Right renal cortex interstitium (tissue), 3 donors: Measurements from ENCODE around the gene MAGIX. TPM values are rescaled to one million over a fixed set of nuclear protein-coding genes. Genes with fewer than 3 reads are reported as not detected.
A peak's percentile ranks its signal among the peaks of the same experiment; 100 is the strongest.
"Not testable (repeated sequence)": the region's sequence is repeated elsewhere in the genome, so short reads cannot be mapped to it uniquely, and the experiment has no call there.

Source experiments
- DNase-seq, 3 donors: peaks; one replicate each; pipeline ENCODE4 v3.0.0-alpha.2; 2013; ENCODE audit warnings: low read depth in 3 of 3, low spot score in 2 of 3
- polyA plus RNA-seq, 3 donors: library from polyadenylated mRNA; unstranded; fragments of 120-200 nt; gene quantifications; one replicate each; pipeline ENCODE4 v1.2.1, GENCODE V29; 2013; ENCODE audit not compliant: insufficient read length in 3 of 3

Gene MAGIX
- 1 to 10 TPM; 2.7 to 5.3 (median 3.6) TPM for polyA plus RNA-seq

GRCh38 chrX:49162620-49163019, at the start of gene MAGIX:
MAGIX (plus strand) TSS chrX:49162758; CDS start chrX:49162890, 132 bp downstream.
- DNase-seq, result no peak

- DNase-seq, result no peak
Measured at GRCh38 chrX:49116076-49116475, 46.5 kb upstream of the MAGIX start.

- DNase-seq, result no peak
Measured at GRCh38 chrX:49116716-49117115, 45.8 kb upstream of the MAGIX start.

- DNase-seq, result no peak
Measured at GRCh38 chrX:49117581-49117980, 45.0 kb upstream of the MAGIX start.

GRCh38 chrX:49120091-49120490, 42.5 kb upstream of the MAGIX start:
- DNase-seq, result no peak

GRCh38 chrX:49122499-49122898, 40.1 kb upstream of the MAGIX start:
- DNase-seq, result no peak

GRCh38 chrX:49127742-49128258, 34.8 kb upstream of the MAGIX start:
- not testable (repeated sequence) for DNase-seq

- DNase-seq, result no peak
Measured at GRCh38 chrX:49129427-49129826, 33.1 kb upstream of the MAGIX start.

- DNase-seq, result not testable (repeated sequence)
Measured at GRCh38 chrX:49132275-49132674, 30.3 kb upstream of the MAGIX start.

- no peak for DNase-seq
Measured at GRCh38 chrX:49133759-49134158, 28.8 kb upstream of the MAGIX start.

- no peak for DNase-seq
Measured at GRCh38 chrX:49137492-49137891, 25.1 kb upstream of the MAGIX start.

- DNase-seq, result no peak
Measured at GRCh38 chrX:49139713-49140112, 22.8 kb upstream of the MAGIX start.

- DNase-seq, result not testable (repeated sequence)
Measured at GRCh38 chrX:49142264-49142663, 20.3 kb upstream of the MAGIX start.

GRCh38 chrX:49143154-49143553, 19.4 kb upstream of the MAGIX start:
- DNase-seq, result not testable (repeated sequence)

GRCh38 chrX:49147282-49147681, 15.3 kb upstream of the MAGIX start:
- no peak for DNase-seq

- DNase-seq, result no peak
Measured at GRCh38 chrX:49147936-49148335, 14.6 kb upstream of the MAGIX start.

- DNase-seq, result not testable (repeated sequence)
Measured at GRCh38 chrX:49148390-49149100, 14.0 kb upstream of the MAGIX start.

GRCh38 chrX:49149291-49149690, 13.3 kb upstream of the MAGIX start:
- DNase-seq, result not testable (repeated sequence)

GRCh38 chrX:49153467-49153866, 9.1 kb upstream of the MAGIX start:
- DNase-seq, result no peak

- DNase-seq, result no peak
Measured at GRCh38 chrX:49155243-49155899, 7.2 kb upstream of the MAGIX start.

- peak in 2 of 3 donors; percentile 67 to 77 for DNase-seq
Measured at GRCh38 chrX:49155900-49156837, 6.4 kb upstream of the MAGIX start.
